ENCODE data around the gene ID2. TPM values are rescaled to one million over a fixed set of nuclear protein-coding genes. Genes with fewer than 3 reads are reported as not detected.

Gene ID2
- total RNA-seq, 4 donors from 2014 or later, result 329 to 437 (median 382) TPM

DNA sequence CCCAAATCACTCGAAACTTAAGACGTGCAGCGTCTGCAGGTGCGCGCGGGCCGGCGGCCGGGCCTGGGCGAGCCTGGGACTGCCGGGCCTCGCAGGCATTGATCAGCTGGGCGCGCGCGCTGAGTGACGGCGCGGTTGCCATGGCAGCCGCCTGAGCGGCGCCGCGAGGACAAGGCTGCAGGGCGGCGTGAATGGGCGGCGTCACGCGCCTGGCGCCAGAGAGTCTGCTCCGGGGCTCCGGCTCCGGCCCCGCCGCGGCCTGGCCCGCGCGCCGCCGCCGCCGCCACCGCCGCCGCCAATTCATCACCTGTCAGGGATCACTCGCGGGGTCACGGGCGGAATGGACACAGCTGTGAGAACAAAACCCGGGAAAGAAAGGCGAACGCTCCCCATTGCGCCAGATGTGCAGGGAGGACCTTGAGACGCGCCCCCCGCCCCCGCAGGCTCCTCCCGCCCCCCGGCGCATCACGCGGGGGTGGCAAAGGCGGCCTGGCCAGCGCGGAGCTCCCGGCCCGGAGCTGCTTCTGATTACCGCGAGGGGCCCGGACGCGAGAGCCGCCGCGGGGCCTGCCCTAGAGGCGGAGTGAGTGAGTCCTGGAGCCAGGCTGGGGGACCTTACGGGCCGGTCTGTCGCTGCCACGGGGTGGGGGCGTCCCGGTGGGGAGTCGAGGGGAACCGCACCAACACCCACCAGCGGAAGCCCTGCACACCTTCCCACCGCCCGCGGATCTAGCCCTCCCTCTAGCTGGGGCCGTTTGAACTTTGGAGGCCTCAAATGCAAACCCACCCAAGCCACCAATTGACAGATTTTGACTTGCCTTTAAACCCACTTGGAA lies 2.9 kb upstream of the ID2 start:
- Histone ChIP-seq H3K36me3 (no peaks in the 10 kb centered on the region), H3K27me3 (peaks cover 5% of the 10 kb centered on the region), H3K9me3 (peaks cover 8 to 12% of the 10 kb centered on the region in 2 donors), H3K27ac (peak overlapping the region; percentile 93 to 100 (median 96)), H3K4me3 (peak overlapping the region; percentile 33 to 66 (median 62)), H3K4me1 (peaks cover 19 to 41% (median 35%) of the 10 kb centered on the region in 4 donors)
- peak; percentile 94 for DNase-seq
- 1% methylated on average over 44 of the region's 91 CpGs; no CpG with 5 or more reads in 1 of the 2 donors for WGBS, 2 donors (ENCODE audit: low coverage in 1 of 2)
- intact Hi-C loops (cut with DNase I; ENCODE audit: low total_unique reads), result loop anchor here (5.0 kb wide), 1 partner anchor 527 kb away; no protein-coding TSS in a partner anchor
- TF ChIP-seq, protein P1, sequence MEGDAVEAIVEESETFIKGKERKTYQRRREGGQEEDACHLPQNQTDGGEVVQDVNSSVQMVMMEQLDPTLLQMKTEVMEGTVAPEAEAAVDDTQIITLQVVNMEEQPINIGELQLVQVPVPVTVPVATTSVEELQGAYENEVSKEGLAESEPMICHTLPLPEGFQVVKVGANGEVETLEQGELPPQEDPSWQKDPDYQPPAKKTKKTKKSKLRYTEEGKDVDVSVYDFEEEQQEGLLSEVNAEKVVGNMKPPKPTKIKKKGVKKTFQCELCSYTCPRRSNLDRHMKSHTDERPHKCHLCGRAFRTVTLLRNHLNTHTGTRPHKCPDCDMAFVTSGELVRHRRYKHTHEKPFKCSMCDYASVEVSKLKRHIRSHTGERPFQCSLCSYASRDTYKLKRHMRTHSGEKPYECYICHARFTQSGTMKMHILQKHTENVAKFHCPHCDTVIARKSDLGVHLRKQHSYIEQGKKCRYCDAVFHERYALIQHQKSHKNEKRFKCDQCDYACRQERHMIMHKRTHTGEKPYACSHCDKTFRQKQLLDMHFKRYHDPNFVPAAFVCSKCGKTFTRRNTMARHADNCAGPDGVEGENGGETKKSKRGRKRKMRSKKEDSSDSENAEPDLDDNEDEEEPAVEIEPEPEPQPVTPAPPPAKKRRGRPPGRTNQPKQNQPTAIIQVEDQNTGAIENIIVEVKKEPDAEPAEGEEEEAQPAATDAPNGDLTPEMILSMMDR (IDR thresholded peaks at IDR 0.05), result no peak
- peak; percentile 69 to 90 (median 85) for TF ChIP-seq POLR2AphosphoS5 (IDR thresholded peaks at IDR 0.05)
- TF ChIP-seq POLR2A (IDR thresholded peaks at IDR 0.05), result peak; percentile 54
- peak; percentile 60 for TF ChIP-seq EP300 (IDR thresholded peaks at IDR 0.05; ENCODE audit: low read depth)
- in situ Hi-C loops (cut with MboI; ENCODE audit: low pct_ligation_motif_present in 1 of 4, low pct_unique_long_range_greater_than_20kb in 1 of 4, low sequenced_read_pairs in 3 of 4), result no loop called here

DNA sequence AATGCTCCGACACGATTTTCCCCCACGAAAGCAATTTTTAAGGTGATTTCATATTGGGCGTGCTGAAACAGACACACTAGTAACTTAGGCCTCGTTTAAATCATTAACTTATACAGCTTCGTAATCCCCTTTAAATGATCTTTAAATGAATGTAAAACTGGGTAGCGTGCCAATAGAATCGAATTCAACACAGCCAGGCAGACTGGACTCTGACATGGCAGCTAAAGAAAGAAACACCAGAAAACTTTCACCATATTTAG lies 2.4 kb upstream of the ID2 start:
- no peak for DNase-seq
- intact Hi-C loops (cut with DNase I; ENCODE audit: low total_unique reads), result loop anchor here (5.0 kb wide), 1 partner anchor 527 kb away; no protein-coding TSS in a partner anchor
- peak overlapping the region; percentile 93 to 100 (median 96) for H3K27ac ChIP-seq
- peaks cover 5% of the 10 kb centered on the region for H3K27me3 ChIP-seq
- peaks cover 2 to 6% of the 10 kb centered on the region in 2 donors for H3K9me3 ChIP-seq
- in situ Hi-C loops (cut with MboI; ENCODE audit: low pct_ligation_motif_present in 1 of 4, low pct_unique_long_range_greater_than_20kb in 1 of 4, low sequenced_read_pairs in 3 of 4), result no loop called here
- H3K36me3 ChIP-seq, result no peaks in the 10 kb centered on the region
- H3K4me3 ChIP-seq, result peak overlapping the region; percentile 33 to 66 (median 62)
- TF ChIP-seq EP300 (IDR thresholded peaks at IDR 0.05; ENCODE audit: low read depth), result no peak
- TF ChIP-seq, protein P1 (IDR thresholded peaks at IDR 0.05), result peak in 1 of 5 experiments; percentile 21
- WGBS, 2 donors (ENCODE audit: low coverage in 1 of 2), result 6 to 23% methylated on average over 8 of the region's 8 CpGs
- H3K4me1 ChIP-seq, result peaks cover 19 to 42% (median 37%) of the 10 kb centered on the region in 4 donors

DNA sequence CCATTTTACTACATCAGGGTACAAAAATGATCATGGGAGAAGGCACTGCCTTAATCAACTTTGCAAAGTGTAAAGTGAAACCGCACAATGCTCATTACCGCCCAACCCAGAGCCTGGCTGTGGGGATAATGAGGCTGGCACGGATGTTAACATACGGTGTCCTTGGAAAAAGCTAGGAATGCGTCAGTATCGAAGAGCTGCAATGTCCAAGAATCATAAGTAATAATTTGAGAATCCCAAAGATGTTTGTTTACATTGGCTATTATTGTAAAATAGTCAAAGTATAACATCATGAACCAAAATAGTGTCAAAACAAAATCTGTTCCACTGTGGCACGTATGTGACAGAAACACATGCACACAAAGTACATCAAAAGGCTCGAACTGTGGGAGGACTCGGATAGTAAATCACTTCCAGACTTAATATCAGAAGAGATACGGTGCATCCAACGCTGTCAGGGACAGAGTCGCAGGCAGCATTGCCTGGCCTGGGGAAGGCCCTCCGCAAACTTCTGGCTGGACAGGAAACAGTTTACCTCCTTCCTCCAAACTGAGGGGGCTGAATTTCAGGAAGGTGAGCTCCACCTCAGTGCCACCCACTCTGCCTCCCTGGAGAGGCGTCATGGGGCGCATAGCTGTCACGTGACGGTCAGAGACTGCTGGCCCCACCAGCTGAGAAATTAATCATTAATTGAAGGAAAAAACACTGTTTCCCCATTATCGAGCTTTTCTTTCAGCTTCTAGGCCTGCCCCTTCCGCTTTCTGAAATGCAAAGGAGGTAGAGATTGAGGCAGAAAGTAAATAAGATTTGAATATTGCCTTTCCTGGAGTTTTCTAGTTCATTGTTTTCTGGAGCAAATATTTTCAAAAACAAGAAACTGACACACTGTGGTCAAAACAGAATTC lies 1.8 kb upstream of the ID2 start:
- Histone ChIP-seq H3K9me3 (peaks cover 0 to under 1% of the 10 kb centered on the region in 2 donors), H3K36me3 (no peaks in the 10 kb centered on the region), H3K27ac (peak overlapping the region; percentile 93 to 100 (median 96)), H3K4me3 (peak overlapping the region; percentile 33 to 66 (median 62)), H3K4me1 (peaks cover 19 to 48% (median 42%) of the 10 kb centered on the region in 4 donors), H3K27me3 (peaks cover 5% of the 10 kb centered on the region)
- WGBS, 2 donors (ENCODE audit: low coverage in 1 of 2), result 22 to 24% methylated on average over 13 to 18 of the region's 19 CpGs
- in situ Hi-C loops (cut with MboI; ENCODE audit: low pct_ligation_motif_present in 1 of 4, low pct_unique_long_range_greater_than_20kb in 1 of 4, low sequenced_read_pairs in 3 of 4) (loop anchor here in 2 of 4 donors (10.0 kb wide), 1 partner anchor 1255 kb away; no protein-coding TSS in a partner anchor), intact Hi-C loops (cut with DNase I; ENCODE audit: low total_unique reads) (loop anchor here (5.0 to 10.0 kb wide), 2 partner anchors 528 to 1475 kb away; no protein-coding TSS in a partner anchor)
- TF ChIP-seq POLR2AphosphoS5 (IDR thresholded peaks at IDR 0.05) (peak; percentile 67 to 82 (median 71)), POLR2A (IDR thresholded peaks at IDR 0.05) (peak; percentile 79), EP300 (IDR thresholded peaks at IDR 0.05; ENCODE audit: low read depth) (no peak)
- DNase-seq, result peak; percentile 70

DNA sequence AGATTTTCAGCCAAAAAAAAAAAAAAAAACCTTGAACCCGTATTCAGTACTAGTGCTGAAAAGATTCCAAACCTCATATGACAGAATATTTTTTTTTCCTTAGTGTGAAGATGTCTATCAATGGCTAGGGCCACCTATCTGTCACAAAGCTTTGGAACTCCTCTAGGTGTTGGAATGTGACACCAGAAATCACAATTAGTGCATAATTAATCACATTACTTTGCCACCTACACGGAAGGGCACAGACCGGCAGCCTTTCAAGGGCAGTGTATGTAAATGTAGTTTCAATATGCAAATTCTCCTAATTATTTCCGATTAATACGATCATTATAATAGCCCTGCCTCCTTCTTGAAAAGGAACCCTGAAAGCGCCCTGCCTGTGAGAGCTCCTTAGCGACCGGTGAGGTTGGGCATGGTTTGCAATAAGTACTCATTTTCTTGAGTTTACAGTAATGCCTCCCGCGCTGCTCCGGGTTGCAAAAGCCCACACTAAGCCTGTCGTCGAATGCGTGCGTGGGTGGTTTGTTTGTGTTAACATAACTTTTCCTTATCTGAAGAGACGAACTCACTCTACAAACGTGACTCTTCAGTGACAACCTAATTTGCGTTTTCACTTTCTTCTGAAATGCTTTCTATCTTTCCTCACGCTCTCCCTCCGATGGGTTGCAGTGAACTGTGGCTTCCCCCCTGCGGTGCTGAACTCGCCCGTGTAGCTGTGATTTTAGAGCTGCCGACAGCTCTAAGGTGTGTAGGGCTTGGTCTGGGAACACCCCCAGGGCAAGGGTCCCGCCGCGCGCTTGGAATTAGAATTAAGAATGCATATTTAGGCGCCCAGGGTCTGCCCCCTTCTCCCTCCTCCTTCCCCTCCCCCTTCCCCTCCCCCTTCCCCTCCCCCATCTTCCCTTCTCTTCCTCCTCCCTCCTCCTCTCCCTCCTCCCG lies 765 bp upstream of the ID2 start:
- H3K9me3 ChIP-seq, result no peaks in the 10 kb centered on the region
- H3K36me3 ChIP-seq, result no peaks in the 10 kb centered on the region
- peaks cover 16 to 54% (median 43%) of the 10 kb centered on the region in 4 donors for H3K4me1 ChIP-seq
- peak overlapping the region; percentile 93 to 100 (median 96) for H3K27ac ChIP-seq
- DNase-seq, result peak; percentile 69
- H3K4me3 ChIP-seq, result peak overlapping the region; percentile 48 to 66 (median 55)
- in situ Hi-C loops (cut with MboI; ENCODE audit: low pct_ligation_motif_present in 1 of 4, low pct_unique_long_range_greater_than_20kb in 1 of 4, low sequenced_read_pairs in 3 of 4), result loop anchor here in 2 of 4 donors (10.0 kb wide), 1 partner anchor 1256 kb away; no protein-coding TSS in a partner anchor
- intact Hi-C loops (cut with DNase I; ENCODE audit: low total_unique reads), result loop anchor here (10.0 kb wide), 1 partner anchor 1476 kb away; no protein-coding TSS in a partner anchor
- H3K27me3 ChIP-seq, result peaks cover 3% of the 10 kb centered on the region
- no peak for TF ChIP-seq EP300 (IDR thresholded peaks at IDR 0.05; ENCODE audit: low read depth)
- TF ChIP-seq, protein P1 (IDR thresholded peaks at IDR 0.05), result peak in 1 of 5 experiments; percentile 21
- peak; percentile 61 for TF ChIP-seq POLR2A (IDR thresholded peaks at IDR 0.05)
- TF ChIP-seq POLR2AphosphoS5 (IDR thresholded peaks at IDR 0.05), result peak; percentile 18 to 67 (median 59)
- WGBS, 2 donors (ENCODE audit: low coverage in 1 of 2), result 1% methylated on average over 15 to 29 of the region's 30 CpGs

Data from transverse colon (tissue), 4 donors.